ENCODE results near the gene POLR2C.

The POLR2C gene

GRCh38 chr16:57504001-57504400, 41.5 kb downstream of the POLR2C start:
- DNase-seq (ENCODE audit: low read depth) = no peak

GRCh38 chr16:57504491-57504890, 42.0 kb downstream of the POLR2C start:
- no peak for DNase-seq (ENCODE audit: low read depth)

GRCh38 chr16:57505169-57505568, 42.7 kb downstream of the POLR2C start:
- no peak for DNase-seq (ENCODE audit: low read depth)

- no peak for DNase-seq (ENCODE audit: low read depth)
Measured at GRCh38 chr16:57507136-57508034, 44.9 kb downstream of the POLR2C start.

- DNase-seq (ENCODE audit: low read depth) = no peak
Measured at GRCh38 chr16:57508035-57508425, 45.6 kb downstream of the POLR2C start.

GRCh38 chr16:57509231-57509923, 46.9 kb downstream of the POLR2C start:
- no peak for DNase-seq (ENCODE audit: low read depth)

GRCh38 chr16:57510016-57510871, 47.8 kb downstream of the POLR2C start:
- no peak for DNase-seq (ENCODE audit: low read depth)

GRCh38 chr16:57512296-57513001, 50.0 kb downstream of the POLR2C start:
- DNase-seq (ENCODE audit: low read depth) = no peak

- no peak for DNase-seq (ENCODE audit: low read depth)
Measured at GRCh38 chr16:57513371-57514102, 51.1 kb downstream of the POLR2C start.

- no peak for DNase-seq (ENCODE audit: low read depth)
Measured at GRCh38 chr16:57514371-57514770, 51.9 kb downstream of the POLR2C start.

GRCh38 chr16:57514791-57515600, 52.5 kb downstream of the POLR2C start:
- DNase-seq (ENCODE audit: low read depth) = no peak

- no peak for DNase-seq (ENCODE audit: low read depth)
Measured at GRCh38 chr16:57516176-57516725, 53.8 kb downstream of the POLR2C start.

- no peak for DNase-seq (ENCODE audit: low read depth)
Measured at GRCh38 chr16:57516773-57517172, 54.3 kb downstream of the POLR2C start.

- no peak for DNase-seq (ENCODE audit: low read depth)
Measured at GRCh38 chr16:57517397-57518367, 55.2 kb downstream of the POLR2C start.

GRCh38 chr16:57518520-57518919, 56.0 kb downstream of the POLR2C start:
- DNase-seq (ENCODE audit: low read depth) = no peak

- no peak for DNase-seq (ENCODE audit: low read depth)
Measured at GRCh38 chr16:57518922-57519321, 56.4 kb downstream of the POLR2C start.

- peak; percentile 68 for DNase-seq (ENCODE audit: low read depth)
Measured at GRCh38 chr16:57519796-57520360, 57.4 kb downstream of the POLR2C start.
